ENCODE results near the gene SSRP1. TPM values are rescaled to one million over a fixed set of nuclear protein-coding genes. Genes with fewer than 3 reads are reported as not detected.

Gene SSRP1
- polyA plus RNA-seq, 5 donors = 151 to 215 (median 166) TPM

- no peak for DNase-seq
Observed at GRCh38 chr11:57320067-57320718, 15.5 kb downstream of the SSRP1 start.

- peak; percentile 71 to 72 for DNase-seq
Observed at GRCh38 chr11:57318178-57318577, 17.5 kb downstream of the SSRP1 start.

GRCh38 chr11:57316017-57316416 lies 19.7 kb downstream of the SSRP1 start:
- DNase-seq = no peak

GRCh38 chr11:57315491-57315890 lies 20.2 kb downstream of the SSRP1 start:
- no peak for DNase-seq

GRCh38 chr11:57314221-57314973 lies 21.3 kb downstream of the SSRP1 start:
- no peak for DNase-seq

GRCh38 chr11:57313788-57314135 lies 21.9 kb downstream of the SSRP1 start:
- no peak for DNase-seq

GRCh38 chr11:57313071-57313787 lies 22.5 kb downstream of the SSRP1 start:
- no peak for DNase-seq

GRCh38 chr11:57312511-57313021 lies 23.1 kb downstream of the SSRP1 start:
- DNase-seq = no peak

- peak; percentile 80 to 84 for DNase-seq
Observed at GRCh38 chr11:57311109-57311936, 24.4 kb downstream of the SSRP1 start.

GRCh38 chr11:57310630-57311086 lies 25.0 kb downstream of the SSRP1 start:
- DNase-seq = peak; percentile 70 to 71

GRCh38 chr11:57310091-57310490 lies 25.6 kb downstream of the SSRP1 start:
- DNase-seq = no peak

- no peak for DNase-seq
Observed at GRCh38 chr11:57309106-57310059, 26.3 kb downstream of the SSRP1 start.

GRCh38 chr11:57308426-57309060 lies 27.1 kb downstream of the SSRP1 start:
- DNase-seq = no peak

- no peak for DNase-seq
Observed at GRCh38 chr11:57307666-57308270, 27.9 kb downstream of the SSRP1 start.

- no peak for DNase-seq
Observed at GRCh38 chr11:57306940-57307565, 28.6 kb downstream of the SSRP1 start.

- no peak for DNase-seq
Observed at GRCh38 chr11:57306161-57306876, 29.4 kb downstream of the SSRP1 start.

GRCh38 chr11:57305523-57305922 lies 30.2 kb downstream of the SSRP1 start:
- no peak for DNase-seq

GRCh38 chr11:57303990-57304579 lies 31.6 kb downstream of the SSRP1 start:
- DNase-seq = no peak

Measured in right lung (tissue), 5 donors.